ENCODE results near the gene EEIG1. TPM values are rescaled to one million over a fixed set of nuclear protein-coding genes. Genes with fewer than 3 reads are reported as not detected.
"Not testable (repeated sequence)": the region's sequence is repeated elsewhere in the genome, so short reads cannot be mapped to it uniquely, and the experiment has no call there.

EEIG1 gene
- total RNA-seq, 4 donors from 2014 or later, result 18.3 to 34.7 (median 24.9) TPM

DNA sequence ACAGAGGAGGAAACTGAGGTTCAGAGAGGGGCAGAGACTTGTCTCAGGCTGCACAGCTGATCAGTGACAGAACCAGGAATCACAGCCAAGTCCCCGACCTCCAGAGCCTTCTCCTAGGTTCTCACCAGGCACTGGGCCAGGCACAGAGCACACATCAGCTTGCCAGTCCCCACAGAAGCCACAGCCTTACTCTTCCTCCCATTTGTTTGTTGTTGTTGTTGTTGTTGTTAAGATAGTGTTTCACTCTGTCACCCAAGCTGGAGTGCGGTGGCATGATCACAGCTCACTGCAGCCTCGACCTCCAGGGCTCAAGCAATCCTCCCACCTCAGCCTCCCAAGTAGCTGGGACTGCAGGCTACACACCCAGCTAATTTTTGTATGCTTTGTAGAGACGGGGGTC, 44.9 kb upstream of the EEIG1 start:
- H3K9me3 ChIP-seq, result no peaks in the 10 kb centered on the region
- no peaks in the 10 kb centered on the region for H3K36me3 ChIP-seq
- DNase-seq, result no peak
- no peak for TF ChIP-seq POLR2A (IDR thresholded peaks at IDR 0.05)
- TF ChIP-seq, protein P1, sequence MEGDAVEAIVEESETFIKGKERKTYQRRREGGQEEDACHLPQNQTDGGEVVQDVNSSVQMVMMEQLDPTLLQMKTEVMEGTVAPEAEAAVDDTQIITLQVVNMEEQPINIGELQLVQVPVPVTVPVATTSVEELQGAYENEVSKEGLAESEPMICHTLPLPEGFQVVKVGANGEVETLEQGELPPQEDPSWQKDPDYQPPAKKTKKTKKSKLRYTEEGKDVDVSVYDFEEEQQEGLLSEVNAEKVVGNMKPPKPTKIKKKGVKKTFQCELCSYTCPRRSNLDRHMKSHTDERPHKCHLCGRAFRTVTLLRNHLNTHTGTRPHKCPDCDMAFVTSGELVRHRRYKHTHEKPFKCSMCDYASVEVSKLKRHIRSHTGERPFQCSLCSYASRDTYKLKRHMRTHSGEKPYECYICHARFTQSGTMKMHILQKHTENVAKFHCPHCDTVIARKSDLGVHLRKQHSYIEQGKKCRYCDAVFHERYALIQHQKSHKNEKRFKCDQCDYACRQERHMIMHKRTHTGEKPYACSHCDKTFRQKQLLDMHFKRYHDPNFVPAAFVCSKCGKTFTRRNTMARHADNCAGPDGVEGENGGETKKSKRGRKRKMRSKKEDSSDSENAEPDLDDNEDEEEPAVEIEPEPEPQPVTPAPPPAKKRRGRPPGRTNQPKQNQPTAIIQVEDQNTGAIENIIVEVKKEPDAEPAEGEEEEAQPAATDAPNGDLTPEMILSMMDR (IDR thresholded peaks at IDR 0.05), result no peak
- H3K27me3 ChIP-seq, result no peaks in the 10 kb centered on the region
- intact Hi-C loops (cut with DNase I), result no loop called here
- H3K4me3 ChIP-seq (replicated peaks in 1 of 3), result no peak overlapping the region
- 79 to 83% methylated on average over 4 of the region's 4 CpGs for WGBS, 2 donors
- H3K27ac ChIP-seq, result no peak overlapping the region
- no peaks in the 10 kb centered on the region for H3K4me1 ChIP-seq

DNA sequence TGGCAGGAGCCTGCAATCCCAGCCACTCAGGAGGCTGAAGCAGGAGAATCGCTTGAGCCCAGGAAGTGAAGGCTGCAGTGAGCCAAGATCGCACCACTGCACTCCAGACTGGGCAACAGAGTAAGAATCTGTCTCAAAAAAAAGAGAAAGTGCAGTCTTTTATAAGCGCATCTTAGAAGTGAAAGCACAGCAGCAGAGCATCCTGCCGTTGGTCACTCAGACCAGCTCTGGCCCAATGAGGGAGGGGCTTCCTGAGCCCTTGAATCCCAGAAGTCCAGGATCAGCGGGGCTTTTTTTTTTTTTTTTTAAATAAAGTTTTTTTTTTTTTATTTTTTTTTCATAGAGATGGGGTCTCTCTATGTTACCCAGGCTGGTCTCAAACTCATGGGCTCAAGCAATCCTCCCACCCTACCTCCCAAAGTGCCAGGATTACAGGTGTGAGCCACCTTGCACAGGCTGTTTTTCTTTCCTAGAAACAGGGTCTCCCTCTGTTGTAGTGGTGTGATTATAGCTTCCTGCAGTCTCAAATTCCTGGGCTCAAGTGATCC, 44.0 kb upstream of the EEIG1 start:
- DNase-seq, result no peak
- H3K4me1 ChIP-seq, result no peaks in the 10 kb centered on the region
- no peaks in the 10 kb centered on the region for H3K9me3 ChIP-seq
- no peak overlapping the region for H3K4me3 ChIP-seq (replicated peaks in 1 of 3)
- TF ChIP-seq, protein P1 (IDR thresholded peaks at IDR 0.05), result no peak
- no peak for TF ChIP-seq POLR2A (IDR thresholded peaks at IDR 0.05)
- H3K27ac ChIP-seq, result no peak overlapping the region
- H3K27me3 ChIP-seq, result no peaks in the 10 kb centered on the region
- no peaks in the 10 kb centered on the region for H3K36me3 ChIP-seq
- WGBS, 2 donors, result 73 to 82% methylated on average over 5 of the region's 5 CpGs
- intact Hi-C loops (cut with DNase I), result no loop called here

DNA sequence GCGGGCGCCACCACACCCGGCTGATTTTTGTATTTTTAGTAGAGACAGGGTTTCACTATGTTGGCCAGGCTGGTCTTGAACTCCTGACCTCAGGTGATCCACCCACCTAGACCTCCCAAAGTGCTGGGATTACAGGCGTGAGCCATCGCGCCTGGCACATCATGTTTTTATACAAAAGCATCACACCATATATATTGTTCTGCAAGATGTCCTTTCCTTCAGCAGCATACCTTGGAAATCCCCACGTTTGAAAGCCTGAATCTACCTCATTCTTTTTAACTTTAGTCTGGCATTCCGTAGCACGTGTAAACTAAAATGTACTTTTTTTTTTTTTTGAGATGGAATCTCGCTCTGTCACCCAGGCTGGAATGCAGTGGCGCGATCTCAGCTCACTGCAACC, 42.9 kb upstream of the EEIG1 start:
- intact Hi-C loops (cut with DNase I), result not testable (repeated sequence)

DNA sequence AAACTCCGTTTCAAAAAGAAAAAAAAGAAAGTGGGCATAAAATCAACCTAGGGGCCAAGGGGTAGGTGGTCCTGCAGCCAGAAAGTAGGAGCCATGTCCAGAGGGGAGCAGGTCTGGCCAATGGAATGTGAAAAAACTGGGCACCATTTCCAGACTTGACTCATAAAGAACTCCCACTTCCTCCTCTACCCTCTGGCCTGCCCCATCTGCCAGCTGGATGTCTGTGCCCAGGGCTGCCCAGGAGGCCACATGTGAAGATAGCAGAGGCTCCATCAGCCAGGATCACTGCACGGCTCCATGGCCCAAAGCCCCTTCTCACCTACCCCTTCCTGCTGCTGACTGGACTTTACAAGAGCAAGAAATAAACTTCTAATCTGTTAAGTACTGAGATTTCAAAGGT, 42.1 kb upstream of the EEIG1 start:
- Histone ChIP-seq H3K27me3 (no peaks in the 10 kb centered on the region), H3K9me3 (no peaks in the 10 kb centered on the region), H3K4me3 (replicated peaks in 1 of 3) (no peak overlapping the region), H3K36me3 (no peaks in the 10 kb centered on the region), H3K4me1 (no peaks in the 10 kb centered on the region), H3K27ac (no peak overlapping the region)
- TF ChIP-seq POLR2A (IDR thresholded peaks at IDR 0.05), result no peak
- TF ChIP-seq, protein P1 (IDR thresholded peaks at IDR 0.05), result no peak
- intact Hi-C loops (cut with DNase I), result no loop called here
- no peak for DNase-seq
- 70 to 88% methylated on average over 2 of the region's 2 CpGs for WGBS, 2 donors

More for the DNA sequence above, 42.9 kb upstream of the EEIG1 start:
- H3K4me3 ChIP-seq (replicated peaks in 1 of 3); DNase-seq; H3K36me3 ChIP-seq; H3K27me3 ChIP-seq; H3K4me1 ChIP-seq; H3K9me3 ChIP-seq; H3K27ac ChIP-seq: not testable (repeated sequence)
- WGBS, 2 donors, result 81 to 83% methylated on average over 12 of the region's 12 CpGs

DNA sequence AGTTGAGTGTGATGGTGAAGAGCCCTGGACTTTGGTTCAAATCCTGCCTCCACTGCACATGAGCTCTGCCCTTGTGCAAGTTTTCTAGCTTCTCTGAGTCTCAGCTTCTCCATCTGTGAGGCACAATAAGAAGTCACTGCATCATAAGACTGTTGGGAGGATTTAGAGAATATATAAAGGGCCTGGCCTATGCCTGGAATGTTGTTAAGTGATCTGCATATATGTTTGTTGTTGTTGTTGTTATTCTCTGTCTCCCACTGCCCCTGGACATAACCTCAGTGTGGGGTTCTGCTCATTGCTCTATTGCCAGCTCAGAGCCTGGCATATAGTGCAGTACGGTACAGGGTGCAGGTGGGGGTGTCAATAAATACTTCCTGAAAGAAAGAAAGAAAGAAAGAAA, 40.3 kb upstream of the EEIG1 start:
- Histone ChIP-seq H3K36me3 (no peaks in the 10 kb centered on the region), H3K27ac (no peak overlapping the region), H3K4me3 (replicated peaks in 1 of 3) (no peak overlapping the region), H3K4me1 (no peaks in the 10 kb centered on the region), H3K9me3 (no peaks in the 10 kb centered on the region), H3K27me3 (no peaks in the 10 kb centered on the region)
- DNase-seq, result no peak
- TF ChIP-seq, protein P1 (IDR thresholded peaks at IDR 0.05), result no peak
- TF ChIP-seq POLR2A (IDR thresholded peaks at IDR 0.05), result no peak
- WGBS, 2 donors, result 97% methylated on average over 1 of the region's 1 CpG
- intact Hi-C loops (cut with DNase I), result no loop called here

DNA sequence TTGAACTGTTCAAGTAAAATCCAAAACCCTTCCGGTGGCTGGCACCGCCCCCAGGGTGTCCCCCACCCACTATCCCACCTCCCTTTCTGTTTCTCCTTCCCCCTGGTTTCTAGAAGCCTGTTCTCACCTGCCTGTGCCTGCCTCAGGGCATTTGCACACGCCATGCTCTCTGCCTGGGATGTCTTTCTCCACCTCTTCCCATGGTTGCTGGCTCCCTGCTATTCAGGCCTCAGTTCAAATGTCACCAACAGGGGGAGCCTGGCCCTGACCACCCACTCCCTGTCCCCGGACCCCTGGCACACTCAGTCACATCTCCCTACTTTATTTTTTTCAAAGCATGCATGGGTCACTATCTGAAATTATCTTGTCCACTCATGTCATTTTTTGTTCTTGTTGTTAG, 39.9 kb upstream of the EEIG1 start:
- WGBS, 2 donors, result 92 to 95% methylated on average over 4 of the region's 4 CpGs
- DNase-seq, result no peak
- TF ChIP-seq, protein P1 (IDR thresholded peaks at IDR 0.05), result no peak
- TF ChIP-seq POLR2A (IDR thresholded peaks at IDR 0.05), result no peak
- Histone ChIP-seq H3K4me3 (replicated peaks in 1 of 3) (no peak overlapping the region), H3K36me3 (no peaks in the 10 kb centered on the region), H3K27me3 (no peaks in the 10 kb centered on the region), H3K4me1 (no peaks in the 10 kb centered on the region), H3K9me3 (no peaks in the 10 kb centered on the region), H3K27ac (no peak overlapping the region)
- intact Hi-C loops (cut with DNase I), result no loop called here
